ENCODE data around the gene CUL7. TPM values are rescaled to one million over a fixed set of nuclear protein-coding genes. Genes with fewer than 3 reads are reported as not detected.

Gene CUL7
- total and polyA plus RNA-seq, 2 of the 8 experiments (the other 6 are each of a cell fraction or from before 2014, with no cell fraction given) = 10.8 to 15.0 TPM

GRCh38 chr6:43052842-43053544 lies 658 bp downstream of the CUL7 start (continued):
- TF ChIP-seq GABPA (IDR thresholded peaks at IDR 0.05; ENCODE audit: borderline replicate concordance, insufficient read depth, low read length) = no peak
